Activated CD8-positive, alpha-beta memory T cell treated with anti-CD3 and anti-CD28 coated beads, Interleukin-2, amount 10 ng/mL, durations not matched to agents 7 days and 5 days (primary cell): Measurements from ENCODE around the gene NDUFV1. TPM values are rescaled to one million over a fixed set of nuclear protein-coding genes. Genes with fewer than 3 reads are reported as not detected.
"Not testable (repeated sequence)": the region's sequence is repeated elsewhere in the genome, so short reads cannot be mapped to it uniquely, and the experiment has no call there.

Experiments
- ATAC-seq: fragments of 150-1000 bp; cut with Tn5 transposase; one replicate; pipeline ENCODE4 v1.10.0; 2021; ENCODE audit warnings: moderate library complexity
- CTCF ChIA-PET: fragments of 350-600 bp; sonication (Branson Sonifier 250); formaldehyde crosslinking; loops from one replicate; lab custom pipeline; 2021; ENCODE audit warnings: antibody characterized with exemption; lab: Charles Lee
- DNase-seq: peaks from one replicate; pipeline ENCODE4 v3.0.0-alpha.2; 2020
- H3K27ac Mint-ChIP-seq: one replicate; pipeline ENCODE4 v1.8.0; 2021; ENCODE audit warnings: mild to moderate bottlenecking, mixed read lengths
- H3K27me3 Mint-ChIP-seq: one replicate; pipeline ENCODE4 v1.8.0; 2021; ENCODE audit warnings: mixed read lengths
- H3K36me3 Mint-ChIP-seq: one replicate; pipeline ENCODE4 v1.8.0; 2021; ENCODE audit warnings: mild to moderate bottlenecking, mixed read lengths
- H3K4me1 Mint-ChIP-seq: one replicate; pipeline ENCODE4 v1.8.0; 2021; ENCODE audit warnings: mixed read lengths
- H3K4me3 Mint-ChIP-seq: one replicate; pipeline ENCODE4 v1.8.0; 2021; ENCODE audit warnings: mild to moderate bottlenecking, moderate library complexity, mixed read lengths
- H3K9me3 Mint-ChIP-seq: one replicate; pipeline ENCODE4 v1.8.0; 2022; ENCODE audit warnings: low read depth, mixed read lengths
- total RNA-seq, 2 experiments: library from RNA; stranded (reverse); gene quantifications; one replicate each; pipeline ENCODE4 v1.2.3, GENCODE V29; 2021

Gene NDUFV1
- total RNA-seq, 2 experiments from 2014 or later: 239 to 252 TPM

DNA sequence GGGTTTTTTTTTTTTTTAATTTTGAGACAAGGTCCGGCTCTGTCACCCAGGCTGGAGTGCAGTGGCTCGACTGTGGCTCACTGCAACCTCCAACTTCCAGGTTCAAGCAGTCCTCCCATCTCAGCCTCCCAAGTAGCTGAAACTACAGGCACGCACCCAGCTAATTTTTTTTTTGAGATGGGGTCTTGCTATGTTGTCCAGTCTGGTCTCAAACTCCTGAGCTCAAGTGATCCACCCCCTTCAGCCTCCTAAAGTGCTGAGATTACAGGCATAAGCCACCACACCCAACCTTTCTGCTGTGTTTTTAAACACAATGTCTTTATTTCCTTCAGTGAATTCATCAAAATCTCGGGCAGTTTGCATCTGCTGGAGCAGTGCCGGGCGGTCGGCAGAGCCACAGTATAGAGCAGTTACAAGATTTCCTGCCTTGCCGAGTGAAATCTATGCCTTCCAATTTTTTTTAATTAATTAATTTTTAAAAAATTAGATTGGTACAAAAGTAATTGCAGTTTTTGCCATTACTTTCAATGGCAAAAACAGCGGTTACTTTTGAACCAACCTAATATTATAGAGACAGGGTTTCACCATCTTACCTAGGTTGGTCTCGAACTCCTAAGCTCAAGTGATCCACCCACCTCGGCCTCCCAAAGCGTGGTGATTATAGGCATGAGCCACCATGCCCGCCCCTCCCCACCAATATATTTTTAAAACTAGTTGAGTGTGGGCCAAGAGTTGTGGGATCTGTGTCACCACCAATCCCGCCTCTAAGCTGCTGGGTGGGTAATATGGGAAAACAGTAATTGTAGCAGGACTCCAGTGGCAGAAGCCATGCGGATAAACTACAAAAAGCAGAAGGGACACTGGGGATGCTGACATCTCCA lies 46.5 kb downstream of the NDUFV1 start:
- Mint-ChIP-seq H3K36me3 (peaks cover 11% of the 10 kb centered on the region), H3K9me3 (peaks cover 6% of the 10 kb centered on the region), H3K27ac (no peak overlapping the region), H3K4me1 (peaks cover 38% of the 10 kb centered on the region), H3K4me3 (no peak overlapping the region), H3K27me3 (peaks cover 2% of the 10 kb centered on the region)
- ATAC-seq (no peak), DNase-seq (no peak)
- CTCF ChIA-PET: interaction anchor here (9.2 kb wide), 1 partner anchor 23 kb away, joined by 157 read pairs; the partner anchor contains the start of gene NUDT8

DNA sequence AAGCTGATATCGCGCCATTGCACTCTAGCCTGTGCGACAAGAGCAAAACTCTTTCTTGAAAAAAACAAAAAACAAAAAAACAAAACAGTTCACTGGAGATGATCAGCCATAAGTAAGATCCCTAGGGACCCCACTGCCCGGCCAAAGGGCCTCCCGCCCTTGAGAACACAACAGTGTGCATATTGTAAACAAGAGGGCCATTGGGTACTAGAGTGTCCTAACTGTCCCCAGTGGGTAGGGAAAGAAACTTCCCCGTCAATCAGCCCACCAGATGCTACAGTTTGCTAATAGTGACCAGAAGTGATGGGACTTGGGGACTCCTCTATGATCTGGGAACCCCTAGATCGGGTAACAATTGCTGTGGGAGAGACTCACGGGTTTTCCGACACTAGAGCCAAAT lies 47.5 kb downstream of the NDUFV1 start:
- no peak overlapping the region for H3K27ac Mint-ChIP-seq
- peaks cover 6% of the 10 kb centered on the region for H3K9me3 Mint-ChIP-seq
- H3K27me3 Mint-ChIP-seq: peaks cover 2% of the 10 kb centered on the region
- H3K36me3 Mint-ChIP-seq: peaks cover 11% of the 10 kb centered on the region
- DNase-seq: no peak
- H3K4me3 Mint-ChIP-seq: no peak overlapping the region
- ATAC-seq: no peak
- CTCF ChIA-PET: interaction anchor here (9.2 to 10.0 kb wide), 2 partner anchors 7 to 24 kb away, joined by 111 to 132 read pairs; partner anchors contain the start of genes ACY3 and NUDT8
- H3K4me1 Mint-ChIP-seq: peaks cover 33% of the 10 kb centered on the region

DNA sequence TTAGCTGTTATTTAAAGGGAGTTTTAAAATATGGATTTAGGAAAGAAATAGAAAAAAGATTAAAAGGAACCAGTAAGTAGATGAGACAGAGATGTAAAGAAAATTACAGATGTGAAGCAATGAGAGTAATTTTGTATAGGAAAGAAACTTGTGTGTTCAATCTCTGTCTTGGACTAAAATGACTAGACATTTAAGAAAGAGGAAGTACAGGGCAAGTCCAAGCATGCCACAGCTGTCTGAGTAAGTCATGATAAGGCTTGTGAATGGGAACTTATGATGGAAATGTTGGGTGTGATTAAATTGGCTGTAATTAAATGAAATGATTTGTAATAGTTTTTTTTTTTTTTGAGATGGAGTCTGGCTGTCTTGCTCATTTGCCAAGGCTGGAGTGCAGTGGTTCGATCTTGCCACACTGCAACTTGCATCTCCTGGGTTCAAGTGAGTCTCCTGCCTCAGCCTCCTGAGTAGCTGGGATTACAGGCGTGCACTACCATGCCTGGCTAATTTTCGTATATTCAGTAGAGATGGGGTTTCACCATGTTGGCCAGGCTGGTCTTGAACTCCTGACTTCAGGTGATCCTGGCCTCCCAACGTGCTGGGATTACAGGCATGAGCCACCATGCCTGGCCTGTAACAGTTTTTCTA lies 49.7 kb downstream of the NDUFV1 start:
- Mint-ChIP-seq H3K4me1 (peaks cover 18% of the 10 kb centered on the region), H3K27ac (peak overlapping the region; percentile 68), H3K9me3 (peaks cover 6% of the 10 kb centered on the region), H3K36me3 (peaks cover 11% of the 10 kb centered on the region), H3K27me3 (peaks cover 2% of the 10 kb centered on the region), H3K4me3 (no peak overlapping the region)
- CTCF ChIA-PET: interaction anchor here (1.0 to 10.0 kb wide), 5 partner anchors 9 to 42 kb away, joined by 3 to 132 read pairs (median 7); partner anchors contain the start of genes ACY3 and NUDT8
- DNase-seq: no peak
- no peak for ATAC-seq

DNA sequence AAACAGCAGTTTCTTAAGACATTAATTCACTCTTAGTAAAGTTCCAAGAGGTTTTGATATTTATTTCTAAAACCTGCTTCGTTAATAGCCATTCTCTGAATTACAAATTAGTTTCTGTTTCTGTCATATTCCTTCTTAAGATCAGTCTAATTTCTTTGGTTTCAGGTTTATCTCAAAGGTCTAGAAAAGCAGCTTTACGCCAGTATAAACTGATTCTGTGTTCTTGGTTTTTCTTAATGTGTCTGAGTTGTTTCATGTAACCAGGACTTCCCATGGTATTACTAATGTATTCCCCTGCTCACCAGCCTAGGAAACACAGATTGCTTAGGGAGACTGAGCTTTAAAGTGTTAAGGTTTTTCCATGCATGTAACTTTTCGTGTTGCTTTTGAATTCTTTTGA lies 50.6 kb downstream of the NDUFV1 start:
- peaks cover 6% of the 10 kb centered on the region for H3K9me3 Mint-ChIP-seq
- DNase-seq (no peak), ATAC-seq (no peak)
- H3K27me3 Mint-ChIP-seq: peaks cover 2% of the 10 kb centered on the region
- peak overlapping the region; percentile 68 for H3K27ac Mint-ChIP-seq
- no peak overlapping the region for H3K4me3 Mint-ChIP-seq
- peaks cover 17% of the 10 kb centered on the region for H3K4me1 Mint-ChIP-seq
- CTCF ChIA-PET: interaction anchor here (1.1 to 10.0 kb wide), 5 partner anchors 10 to 43 kb away, joined by 3 to 132 read pairs (median 7); partner anchors contain the start of genes ACY3 and NUDT8
- H3K36me3 Mint-ChIP-seq: peaks cover 11% of the 10 kb centered on the region

DNA sequence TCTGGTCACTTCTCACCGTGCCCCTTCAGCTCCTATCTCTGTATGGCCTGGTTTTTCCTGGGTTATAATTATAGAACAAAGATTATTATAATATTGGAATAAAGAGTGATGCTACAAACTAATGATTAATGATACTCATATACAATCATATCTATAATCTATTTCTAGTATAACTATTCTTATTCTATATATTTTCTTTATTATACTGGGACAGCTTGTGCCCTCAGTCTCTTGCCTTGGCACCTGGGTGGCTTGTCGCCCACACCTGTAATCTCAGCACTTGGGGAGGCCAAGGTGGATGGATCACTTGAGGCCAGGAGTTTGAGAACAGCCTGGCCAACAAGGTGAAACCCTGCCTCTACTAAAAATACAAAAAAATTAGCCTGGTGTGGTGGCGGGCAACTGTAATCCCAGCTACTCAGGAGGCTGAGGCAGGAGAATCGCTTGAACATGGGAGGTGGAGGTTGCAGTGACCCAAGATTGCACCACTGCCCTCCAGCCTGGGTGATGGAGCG lies 53.0 kb downstream of the NDUFV1 start:
- not testable (repeated sequence) for ATAC-seq, H3K27ac Mint-ChIP-seq, H3K9me3 Mint-ChIP-seq, DNase-seq, H3K4me3 Mint-ChIP-seq, H3K27me3 Mint-ChIP-seq
- H3K36me3 Mint-ChIP-seq: peaks cover 11% of the 10 kb centered on the region
- CTCF ChIA-PET: interaction anchor here (0.6 to 10.0 kb wide), 14 partner anchors 13 to 96 kb away, joined by 3 to 132 read pairs (median 4); partner anchors contain the start of genes ACY3 and NUDT8
- peaks cover 17% of the 10 kb centered on the region for H3K4me1 Mint-ChIP-seq

DNA sequence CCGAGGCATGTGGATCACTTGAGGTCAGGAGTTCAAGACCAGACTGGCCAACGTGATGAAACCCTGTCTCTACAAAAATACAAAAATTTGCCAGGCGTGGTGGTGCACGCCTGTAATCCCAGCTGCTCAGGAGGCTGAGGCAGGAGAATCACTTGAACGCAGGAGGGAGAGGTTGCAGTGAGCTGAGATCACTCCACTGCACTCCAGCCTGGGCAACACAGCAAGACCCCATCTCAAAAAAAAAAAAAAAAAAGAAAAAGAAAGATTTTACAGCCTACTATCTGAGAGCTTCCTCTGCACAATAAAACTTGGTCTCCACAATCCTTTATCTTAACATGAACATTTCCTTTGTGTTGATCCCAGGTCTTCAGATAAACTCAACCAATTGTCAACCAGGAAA lies 54.0 kb downstream of the NDUFV1 start:
- CTCF ChIA-PET: interaction anchor here (0.7 to 10.0 kb wide), 5 partner anchors 12 to 46 kb away, joined by 3 to 132 read pairs (median 4); partner anchors contain the start of genes ACY3 and NUDT8
- not testable (repeated sequence) for DNase-seq, ATAC-seq, H3K27ac Mint-ChIP-seq, H3K9me3 Mint-ChIP-seq, H3K36me3 Mint-ChIP-seq, H3K4me3 Mint-ChIP-seq, H3K27me3 Mint-ChIP-seq
- peaks cover 17% of the 10 kb centered on the region for H3K4me1 Mint-ChIP-seq

Other genes with a start within 250 kb of the NDUFV1 start
- gene CLCF1, start 233.3 kb upstream of the NDUFV1 start, total RNA-seq: 1 to 10 TPM in 1 of 2 experiments, under 1 TPM in 1; 0.76 to 1.9 TPM
- 10 to 100 TPM; 49.6 to 80.5 TPM for gene RAD9A, start 214.9 kb upstream of the NDUFV1 start, total RNA-seq
- gene PPP1CA, start 205.1 kb upstream of the NDUFV1 start, total RNA-seq: 100 to 1,000 TPM; 309 to 360 TPM
- 100 to 1,000 TPM; 278 to 312 TPM for gene TBC1D10C, start 202.9 kb upstream of the NDUFV1 start, total RNA-seq
- gene CARNS1, start 191.3 kb upstream of the NDUFV1 start, total RNA-seq: 1 to 10 TPM; 1.3 TPM
- 10 to 100 TPM; 63.3 to 65.0 TPM for gene RPS6KB2, start 178.4 kb upstream of the NDUFV1 start, total RNA-seq
- 100 to 1,000 TPM; 390 to 424 TPM for gene PTPRCAP, start 169.3 kb upstream of the NDUFV1 start, total RNA-seq
- gene CORO1B, start 163.5 kb upstream of the NDUFV1 start, total RNA-seq: 10 to 100 TPM; 61.0 to 62.6 TPM
- not detected for gene GPR152, start 154.2 kb upstream of the NDUFV1 start, total RNA-seq
- 1 to 10 TPM in 1 of 2 experiments, under 1 TPM in 1; 0.96 to 3.4 TPM for gene CABP4, start 151.6 kb upstream of the NDUFV1 start, total RNA-seq
- gene TMEM134, start 137.7 kb upstream of the NDUFV1 start, total RNA-seq: 10 to 100 TPM; 32.8 to 41.9 TPM
- 100 to 1,000 TPM; 168 to 178 TPM for gene AIP, start 123.9 kb upstream of the NDUFV1 start, total RNA-seq
- 100 to 1,000 TPM; 124 to 133 TPM for gene PITPNM1, start 101.6 kb upstream of the NDUFV1 start, total RNA-seq
- gene CDK2AP2, start 98.8 kb upstream of the NDUFV1 start, total RNA-seq: 100 to 1,000 TPM in 1 of 2 experiments, 10 to 100 TPM in 1; 95.2 to 104 TPM
- not detected for gene CABP2, start 83.5 kb upstream of the NDUFV1 start, total RNA-seq
- gene GSTP1, start 23.1 kb upstream of the NDUFV1 start, total RNA-seq: 100 to 1,000 TPM; 339 to 406 TPM
- 10 to 100 TPM; 15.3 to 16.7 TPM for gene NUDT8, start 23.0 kb downstream of the NDUFV1 start, total RNA-seq
- gene TBX10, start 32.8 kb downstream of the NDUFV1 start, total RNA-seq: not detected
- under 1 TPM; 0.53 to 0.75 TPM for gene ACY3, start 43.8 kb downstream of the NDUFV1 start, total RNA-seq
- gene ALDH3B2, start 67.7 kb downstream of the NDUFV1 start, total RNA-seq: not detected